Lower lobe of right lung (tissue), 2 donors: ENCODE measurements around the gene NKX1-2. TPM values are rescaled to one million over a fixed set of nuclear protein-coding genes. Genes with fewer than 3 reads are reported as not detected.

ENCODE experiments used
- ATAC-seq, 2 donors: fragments of 200-7000 bp; cut with Tn5 transposase; one replicate each; pipeline ENCODE4 v1.9.1; 2020 to 2022; ENCODE audit warnings: mild to moderate bottlenecking in 2 of 2, moderate library complexity in 2 of 2
- DNase-seq: peaks from one replicate; pipeline ENCODE4 v3.0.0-alpha.2; 2020
- H3K27ac ChIP-seq: fragments of 200-600 bp; one replicate; pipeline ENCODE4 v1.8.0; 2022
- H3K27me3 ChIP-seq: fragments of 200-600 bp; one replicate; pipeline ENCODE4 v1.8.0; 2022; ENCODE audit warnings: low read depth
- H3K36me3 ChIP-seq: fragments of 200-600 bp; one replicate; pipeline ENCODE4 v1.8.0; 2022; ENCODE audit warnings: mild to moderate bottlenecking
- H3K4me1 ChIP-seq: fragments of 200-600 bp; one replicate; pipeline ENCODE4 v1.8.0; 2022
- H3K4me3 ChIP-seq: fragments of 200-600 bp; one replicate; pipeline ENCODE4 v1.8.0; 2022; ENCODE audit warnings: mild to moderate bottlenecking
- H3K9me3 ChIP-seq: fragments of 200-600 bp; one replicate; pipeline ENCODE4 v1.8.0; 2022
- CTCF ChIP-seq: fragments of 200-600 bp; IDR thresholded peaks from one replicate; pipeline ENCODE4 v1.8.0; 2022; ENCODE audit warnings: antibody characterized with exemption, mild to moderate bottlenecking
- intact Hi-C: fragments of 100-400 bp; cut with DNase I; formaldehyde crosslinking; loops from one replicate; pipeline ENCODE4 v1.11.0; 2022
- total RNA-seq: library from RNA; stranded (reverse); fragmentation: NEBNext Ultra II Directional; extraction: Animal tissue kit (Norgen Biotek cat#: 25700); gene quantifications from one replicate; pipeline ENCODE4 v1.2.1, GENCODE V29; 2021
- donor health status: DM: no; HTN: yes; CAD: no; lungs with severe emphysema.

The NKX1-2 gene
- total RNA-seq, 1 donor from 2014 or later: not detected

GRCh38 chr10:124495725-124496124 lies 45.9 kb upstream of the NKX1-2 start:
- ATAC-seq: no peak
- TF ChIP-seq CTCF: no peak
- no peaks in the 10 kb centered on the region for H3K36me3 ChIP-seq
- no peak overlapping the region for H3K27ac ChIP-seq
- H3K27me3 ChIP-seq: no peaks in the 10 kb centered on the region
- no peaks in the 10 kb centered on the region for H3K4me1 ChIP-seq
- no peak overlapping the region for H3K4me3 ChIP-seq
- intact Hi-C loops: no loop called here
- DNase-seq: no peak
- no peaks in the 10 kb centered on the region for H3K9me3 ChIP-seq

- ATAC-seq: no peak
- no peaks in the 10 kb centered on the region for H3K4me1 ChIP-seq
- no peak for DNase-seq
- H3K27me3 ChIP-seq: no peaks in the 10 kb centered on the region
- intact Hi-C loops: no loop called here
- no peak overlapping the region for H3K27ac ChIP-seq
- TF ChIP-seq CTCF: no peak
- no peaks in the 10 kb centered on the region for H3K36me3 ChIP-seq
- H3K4me3 ChIP-seq: no peak overlapping the region
- H3K9me3 ChIP-seq: no peaks in the 10 kb centered on the region
These were observed 45.3 kb upstream of the NKX1-2 start for GRCh38 chr10:124495162-124495561.

GRCh38 chr10:124494046-124494807 lies 44.4 kb upstream of the NKX1-2 start:
- Histone ChIP-seq H3K36me3 (no peaks in the 10 kb centered on the region), H3K27me3 (no peaks in the 10 kb centered on the region), H3K4me3 (no peak overlapping the region), H3K9me3 (no peaks in the 10 kb centered on the region), H3K27ac (no peak overlapping the region), H3K4me1 (no peaks in the 10 kb centered on the region)
- intact Hi-C loops: no loop called here
- no peak for TF ChIP-seq CTCF
- peak; percentile 16 to 49 for ATAC-seq
- peak; percentile 53 for DNase-seq

GRCh38 chr10:124493214-124493882 lies 43.5 kb upstream of the NKX1-2 start:
- TF ChIP-seq CTCF: no peak
- H3K27me3 ChIP-seq: no peaks in the 10 kb centered on the region
- no peaks in the 10 kb centered on the region for H3K9me3 ChIP-seq
- no peak overlapping the region for H3K4me3 ChIP-seq
- peak; percentile 47 to 65 for ATAC-seq
- peak; percentile 30 for DNase-seq
- intact Hi-C loops: no loop called here
- no peaks in the 10 kb centered on the region for H3K4me1 ChIP-seq
- peaks cover 4% of the 10 kb centered on the region for H3K36me3 ChIP-seq
- no peak overlapping the region for H3K27ac ChIP-seq

GRCh38 chr10:124492266-124492665 lies 42.4 kb upstream of the NKX1-2 start:
- Histone ChIP-seq H3K4me3 (no peak overlapping the region), H3K36me3 (peaks cover 4% of the 10 kb centered on the region), H3K9me3 (peaks cover 2% of the 10 kb centered on the region), H3K27ac (no peak overlapping the region), H3K27me3 (no peaks in the 10 kb centered on the region), H3K4me1 (no peaks in the 10 kb centered on the region)
- DNase-seq: no peak
- no peak for TF ChIP-seq CTCF
- intact Hi-C loops: no loop called here
- ATAC-seq: no peak
